CD4-positive, alpha-beta T cell treated with Interleukin-4 for 4 hours (primary cell): ENCODE data around the gene AUTS2.

Experiments used
- DNase-seq: peaks from one replicate; pipeline ENCODE4 v3.0.0-alpha.2; 2020

Gene AUTS2

DNA sequence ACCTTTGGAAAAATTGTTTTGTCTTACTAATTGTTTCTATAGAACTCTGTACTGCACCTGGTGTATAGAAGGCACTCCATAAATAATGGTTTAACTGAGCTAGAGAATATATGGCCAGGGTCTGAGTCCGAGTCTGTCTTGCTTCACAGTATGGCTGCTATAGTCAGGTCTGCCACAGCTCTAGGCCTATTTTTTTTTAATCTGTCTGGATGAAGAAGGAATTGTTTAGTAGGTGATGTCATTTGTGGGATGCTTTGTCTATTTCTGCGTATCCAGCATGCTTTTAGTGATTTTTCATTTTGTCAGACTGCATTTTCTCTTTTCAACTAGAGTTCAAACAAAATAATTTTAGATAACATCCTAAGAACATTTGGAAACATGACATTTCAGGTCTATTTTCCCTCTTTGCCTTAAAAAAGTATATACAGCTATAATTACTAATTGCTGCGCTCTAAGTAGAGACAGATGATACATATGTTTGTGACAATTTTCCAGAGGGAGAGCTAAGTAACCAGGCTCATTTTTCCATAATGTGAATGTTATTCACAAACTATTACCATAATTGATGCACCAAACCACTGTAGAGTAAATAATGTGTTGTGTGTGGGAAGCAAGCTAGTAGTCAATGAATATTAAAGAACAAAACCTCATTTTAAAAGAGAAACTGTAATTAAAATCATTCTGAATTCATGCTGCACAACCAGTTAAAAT is 361.7 kb downstream of the AUTS2 start:
- no peak for DNase-seq

DNA sequence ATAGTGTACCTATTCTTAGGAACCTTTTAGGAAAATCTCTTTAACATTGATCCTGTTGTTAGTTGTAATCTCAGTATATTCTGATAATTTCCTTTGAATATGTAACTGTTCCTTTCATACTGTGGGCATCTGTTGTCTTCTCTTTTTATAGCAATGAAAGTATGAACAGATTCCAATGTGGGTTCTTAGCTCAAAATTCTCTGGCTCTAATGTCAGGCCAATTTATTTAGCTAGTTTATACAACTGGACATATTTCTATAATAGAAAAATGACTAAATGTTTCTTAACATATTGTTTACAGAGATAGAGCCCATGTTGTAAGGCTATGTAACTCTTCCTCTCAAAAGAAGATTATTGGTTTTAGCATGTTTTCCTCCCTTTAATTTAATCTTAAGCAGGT is 363.2 kb downstream of the AUTS2 start:
- no peak for DNase-seq

DNA sequence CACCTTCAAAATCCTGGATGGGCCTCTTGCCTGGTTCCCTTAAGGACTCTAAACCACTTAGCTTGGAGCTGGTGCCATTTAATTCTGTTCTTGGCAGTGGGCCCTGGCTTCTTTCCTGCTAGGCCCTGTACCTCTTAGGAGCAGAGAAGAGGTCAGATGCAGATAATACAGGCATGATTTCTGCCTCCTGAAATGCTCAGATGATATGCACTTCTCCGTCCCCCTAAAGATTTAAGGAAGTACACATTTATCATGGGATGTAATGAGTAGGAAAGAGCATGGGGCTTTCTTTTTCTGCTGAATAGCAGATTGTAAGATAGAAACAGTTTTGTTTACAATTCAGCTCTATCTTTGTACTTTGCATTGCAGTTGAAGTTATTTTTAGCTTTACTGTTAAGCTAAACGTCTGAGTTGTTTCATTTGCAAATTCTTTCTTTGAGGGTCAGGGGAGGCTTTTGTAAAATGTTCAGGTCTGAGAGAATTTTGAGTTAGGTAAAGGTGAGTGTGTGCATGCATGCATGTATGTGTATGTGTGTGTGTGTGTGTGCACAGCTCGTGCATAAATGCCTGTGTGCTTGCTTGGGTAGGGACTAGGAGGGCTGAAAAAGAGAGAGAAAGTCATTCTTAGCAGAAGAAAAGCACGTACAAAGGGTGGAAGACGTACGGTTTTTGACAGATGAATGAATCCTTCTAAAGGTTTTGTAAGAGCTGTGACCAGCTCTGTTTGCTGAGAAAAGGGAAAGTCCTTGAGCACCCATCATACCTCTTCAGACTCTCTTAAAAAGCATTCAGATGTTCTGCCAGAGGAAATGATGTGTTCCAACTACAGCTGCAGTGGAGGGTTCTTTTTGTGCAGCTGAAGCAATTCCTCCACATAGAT is 364.2 kb downstream of the AUTS2 start:
- DNase-seq, result no peak

DNA sequence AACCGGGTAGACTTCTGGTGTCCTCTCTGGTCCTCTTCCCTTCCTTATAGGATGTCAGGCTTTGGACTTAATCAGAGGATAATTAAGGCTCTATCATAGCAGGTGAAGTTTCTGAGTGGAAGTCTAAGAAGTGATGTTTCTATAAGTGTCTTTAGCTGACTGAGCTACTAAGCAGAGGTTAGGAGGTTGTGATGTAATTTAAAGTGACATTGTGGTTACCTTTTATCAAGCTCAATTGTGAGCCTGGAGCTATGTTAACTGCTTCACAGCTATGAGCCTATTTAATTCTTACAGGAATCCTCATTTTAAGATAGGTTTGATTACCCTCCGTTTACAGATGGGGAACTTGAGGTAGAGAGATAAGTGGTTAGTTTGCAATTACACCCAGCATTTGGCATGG is 365.1 kb downstream of the AUTS2 start:
- DNase-seq, result no peak

DNA sequence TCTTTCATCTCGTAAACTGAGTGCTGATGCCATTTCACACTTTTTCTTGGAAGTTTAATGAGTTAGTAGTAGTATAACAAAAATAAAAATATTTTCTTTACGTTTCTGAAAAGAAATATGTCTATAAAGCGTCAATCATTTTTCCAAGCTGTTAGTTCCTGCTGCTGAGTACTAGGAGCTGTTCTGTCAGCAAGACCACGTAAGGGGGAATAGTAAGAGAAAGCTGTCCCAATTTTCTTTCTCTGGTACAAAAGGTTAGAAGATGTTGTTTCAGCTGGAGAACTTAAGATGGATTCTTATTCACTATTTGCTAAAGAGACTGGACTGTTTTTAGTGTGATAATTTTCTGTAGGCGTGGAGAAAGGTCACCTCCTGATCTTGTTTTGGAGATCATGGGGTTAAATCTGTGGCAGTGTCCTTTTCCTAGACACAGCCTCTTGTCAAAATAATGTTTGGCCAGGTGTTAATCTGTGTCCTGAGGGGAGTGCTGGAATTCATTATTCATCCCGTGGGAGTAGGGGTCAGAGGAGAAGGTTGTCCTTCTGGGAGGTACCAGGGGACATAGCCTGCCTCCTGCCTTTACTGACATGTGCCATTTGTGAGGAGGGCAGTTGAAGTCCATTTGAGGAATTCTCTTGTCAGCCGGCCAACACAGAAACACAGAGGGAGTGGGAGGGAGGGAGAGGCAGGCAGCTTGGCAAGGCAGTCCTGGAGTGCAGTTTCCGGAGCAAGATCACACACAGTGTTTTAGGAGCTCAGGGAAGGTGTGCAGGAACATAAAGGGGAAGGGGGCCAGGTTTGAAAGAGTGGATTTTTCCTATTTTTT is 368.7 kb downstream of the AUTS2 start:
- DNase-seq, result no peak

DNA sequence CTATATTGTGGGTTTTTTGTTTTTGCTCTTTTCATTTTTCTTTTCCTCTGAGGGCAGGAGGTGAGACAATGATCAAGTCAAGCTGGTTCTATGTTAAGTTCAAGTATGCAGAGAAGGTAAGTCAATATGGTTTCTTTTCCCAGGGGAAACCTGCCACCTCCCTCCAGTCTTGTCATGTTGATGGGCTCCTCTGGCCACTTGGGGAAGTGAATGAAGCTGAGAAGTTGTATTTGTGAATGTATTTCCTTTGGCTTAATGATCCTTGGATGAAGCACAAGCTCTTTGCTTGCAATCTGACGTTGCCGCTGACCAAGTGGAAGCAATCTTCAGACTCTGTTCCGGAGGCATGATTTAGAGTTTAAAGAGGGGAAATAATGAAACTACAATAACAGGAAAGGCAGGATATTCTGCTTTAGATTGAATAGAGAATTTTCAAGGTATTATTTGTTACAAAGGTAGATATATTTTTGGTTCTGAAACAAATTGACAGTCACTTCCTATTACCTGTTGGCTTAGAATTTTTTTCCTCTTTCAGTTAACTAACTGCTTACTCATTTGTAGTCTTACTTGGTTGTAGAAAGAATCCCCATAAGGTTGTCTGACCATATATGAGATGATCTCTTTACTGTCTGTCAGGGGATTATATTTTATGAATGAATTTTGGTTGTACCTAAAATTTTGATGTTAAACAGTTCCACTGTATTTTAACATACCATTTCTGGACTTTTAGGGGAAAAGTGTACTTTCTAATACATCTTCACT is 369.6 kb downstream of the AUTS2 start:
- DNase-seq, result no peak

DNA sequence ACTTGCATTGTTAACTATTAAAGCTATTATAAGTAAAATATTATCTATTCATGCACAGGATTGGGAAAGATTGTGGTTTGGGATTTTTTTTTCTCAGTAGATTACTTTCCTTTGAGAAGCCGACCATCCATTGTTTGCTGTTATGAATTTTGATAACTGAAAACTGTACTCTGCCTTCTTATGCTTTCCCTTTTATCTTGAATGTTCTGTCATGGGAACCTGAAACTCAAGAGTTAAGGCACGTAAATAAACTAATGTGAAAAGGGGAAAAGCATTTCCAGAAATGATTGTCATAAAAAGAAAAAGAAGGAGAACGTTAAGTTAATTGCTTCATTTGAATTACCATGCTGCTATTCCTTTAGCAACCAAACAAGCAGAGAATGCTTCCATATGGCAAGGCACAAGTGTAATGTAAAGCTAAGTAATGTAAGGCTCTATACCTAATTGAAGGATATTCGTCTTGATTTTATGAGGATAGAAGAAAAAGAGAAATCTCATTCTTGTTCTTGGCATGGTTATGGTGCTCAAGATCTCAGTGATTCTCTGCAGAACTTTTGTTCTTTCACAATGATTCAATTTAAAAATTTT is 370.8 kb downstream of the AUTS2 start:
- DNase-seq, result no peak

DNA sequence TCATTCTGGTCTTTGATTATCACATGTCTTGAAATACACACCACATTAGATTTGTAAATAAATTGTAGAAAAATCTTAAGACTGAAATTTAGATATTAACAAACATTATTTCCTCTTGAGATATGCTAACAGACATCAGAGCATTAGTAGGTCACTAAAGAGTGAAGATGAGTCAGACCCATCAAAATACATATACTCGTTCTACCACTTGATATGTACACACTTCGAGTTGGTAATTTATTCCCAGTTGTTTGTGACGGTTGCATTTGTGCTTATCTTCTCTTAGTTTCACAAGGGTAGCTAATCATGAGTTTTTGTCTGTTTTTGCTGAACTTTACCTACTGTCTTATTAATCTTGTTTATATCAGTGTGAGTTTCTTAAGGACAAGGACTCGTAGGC is 383.4 kb downstream of the AUTS2 start:
- DNase-seq, result no peak

DNA sequence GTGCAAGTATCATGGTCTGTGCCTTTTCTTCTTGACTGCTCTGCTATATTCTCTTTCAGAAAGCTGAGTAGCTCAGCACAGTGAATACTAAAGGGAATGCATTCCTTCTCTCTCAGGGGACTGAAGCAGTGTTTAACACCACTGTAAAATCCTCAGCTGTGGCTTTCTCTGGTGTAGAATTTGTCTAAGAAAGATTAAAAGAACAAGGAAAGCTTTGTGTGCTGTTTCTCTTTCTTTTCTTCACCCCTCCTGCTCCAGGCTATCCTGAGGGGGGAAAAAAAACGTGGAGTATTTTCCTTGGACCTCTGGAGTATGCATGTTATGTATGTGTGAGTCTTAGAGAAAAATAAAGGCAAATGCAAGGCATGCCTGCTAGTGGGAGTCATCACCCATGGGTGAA is 383.9 kb downstream of the AUTS2 start:
- no peak for DNase-seq

DNA sequence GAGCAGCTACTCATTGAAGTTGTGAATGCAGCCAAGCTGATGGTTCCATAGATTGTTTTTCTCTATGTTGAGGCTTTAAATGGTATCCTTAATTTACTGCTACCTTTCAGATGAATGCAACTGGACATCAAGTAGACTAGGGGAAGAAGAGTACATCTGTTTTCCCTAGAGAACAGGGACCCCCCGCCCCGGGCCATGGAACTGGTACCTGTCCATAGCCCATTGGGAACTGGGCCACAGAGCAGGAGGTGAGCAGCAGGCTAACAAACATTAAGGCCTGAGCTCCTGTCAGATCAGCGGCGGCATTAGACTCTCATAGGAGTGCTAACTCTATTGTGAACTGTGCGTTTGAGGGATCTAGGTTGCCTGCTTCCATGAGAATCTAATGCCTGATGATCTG is 391.3 kb downstream of the AUTS2 start:
- DNase-seq, result no peak

DNA sequence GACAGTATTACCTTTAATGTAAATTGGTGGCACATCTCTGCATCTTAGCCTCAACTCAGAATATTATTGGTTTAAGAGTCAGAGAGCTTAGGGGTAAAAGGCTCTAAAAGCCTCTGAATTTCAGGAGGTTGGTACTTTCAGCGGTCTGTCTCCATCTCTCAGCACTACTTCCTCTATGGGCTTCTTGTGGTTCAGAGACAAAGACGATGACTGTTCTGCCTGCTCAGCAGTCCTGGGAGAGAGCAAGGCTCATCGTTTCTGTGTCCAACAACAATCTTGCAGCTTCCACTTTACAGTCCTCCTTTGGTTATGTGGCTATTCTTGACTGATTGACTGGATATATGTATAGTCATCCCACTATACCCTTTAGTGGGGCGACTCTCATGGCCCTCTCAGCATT is 394.7 kb downstream of the AUTS2 start:
- DNase-seq, result no peak

DNA sequence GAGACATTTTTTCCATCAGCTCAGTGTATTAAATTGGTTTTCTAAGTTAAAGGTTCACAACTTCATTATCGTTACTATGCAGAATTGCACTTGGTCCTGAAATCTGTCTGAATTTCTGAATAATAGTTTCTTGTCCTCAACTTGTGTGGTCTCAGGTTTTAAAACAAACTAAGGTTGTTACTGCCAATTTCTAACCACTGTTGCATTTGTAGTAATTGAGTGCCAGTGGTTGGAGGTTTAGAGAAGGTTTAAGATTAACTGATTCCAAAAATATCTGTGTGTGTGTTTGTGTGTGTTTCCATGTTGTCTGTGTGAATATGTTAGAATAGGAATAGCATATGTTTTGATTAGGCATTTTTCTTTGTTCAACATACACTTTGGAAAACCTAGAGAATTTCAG is 395.9 kb downstream of the AUTS2 start:
- no peak for DNase-seq

DNA sequence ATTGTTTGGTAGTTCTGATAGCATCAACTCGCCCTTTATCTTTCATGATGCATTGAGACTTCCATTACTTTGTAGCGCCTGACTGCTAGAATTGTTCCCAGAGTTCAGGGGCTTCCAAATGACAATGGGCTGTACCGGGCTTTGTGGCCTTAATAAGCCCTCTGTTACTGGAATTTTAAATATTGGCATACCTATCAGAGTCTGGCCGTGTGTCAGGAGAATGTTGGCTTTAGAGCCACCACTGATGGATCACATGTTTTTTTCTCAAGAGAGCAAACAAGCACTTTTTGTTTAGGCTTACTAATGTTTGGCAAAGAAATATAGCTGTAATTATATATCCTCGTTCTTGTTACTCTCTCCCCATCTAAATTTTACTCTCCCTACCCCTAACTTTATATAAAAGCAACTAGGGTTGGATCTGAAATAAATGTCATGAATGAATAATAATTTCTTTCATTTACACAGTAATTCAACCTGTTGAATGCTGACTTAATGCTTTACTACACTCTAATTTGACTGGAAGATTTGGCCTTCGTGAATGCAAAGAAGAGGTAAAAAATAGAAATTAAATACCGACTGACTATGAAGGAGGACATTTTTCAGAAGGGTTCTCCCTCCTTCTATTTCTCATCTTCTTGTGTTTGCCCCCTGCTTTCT is 396.7 kb downstream of the AUTS2 start:
- no peak for DNase-seq

DNA sequence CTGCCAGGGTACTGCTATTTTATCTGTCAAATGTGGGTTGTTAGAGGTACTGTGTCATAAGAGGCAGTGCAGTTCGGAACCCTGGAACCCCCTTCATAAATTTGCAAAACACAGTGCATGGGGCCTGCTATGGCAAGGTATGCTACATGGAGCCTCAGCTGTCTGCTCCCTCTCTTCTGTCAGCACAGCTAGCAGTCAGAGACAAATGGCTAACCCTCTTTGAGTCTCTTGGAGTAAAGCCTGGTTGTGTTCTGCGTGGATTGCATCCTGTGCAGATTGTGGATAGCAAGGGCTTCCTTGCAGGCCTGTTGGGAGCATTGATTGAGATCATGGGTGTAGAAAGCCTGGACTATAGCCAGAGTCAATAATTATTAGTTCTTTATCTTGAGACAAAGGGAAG is 397.8 kb downstream of the AUTS2 start:
- no peak for DNase-seq

DNA sequence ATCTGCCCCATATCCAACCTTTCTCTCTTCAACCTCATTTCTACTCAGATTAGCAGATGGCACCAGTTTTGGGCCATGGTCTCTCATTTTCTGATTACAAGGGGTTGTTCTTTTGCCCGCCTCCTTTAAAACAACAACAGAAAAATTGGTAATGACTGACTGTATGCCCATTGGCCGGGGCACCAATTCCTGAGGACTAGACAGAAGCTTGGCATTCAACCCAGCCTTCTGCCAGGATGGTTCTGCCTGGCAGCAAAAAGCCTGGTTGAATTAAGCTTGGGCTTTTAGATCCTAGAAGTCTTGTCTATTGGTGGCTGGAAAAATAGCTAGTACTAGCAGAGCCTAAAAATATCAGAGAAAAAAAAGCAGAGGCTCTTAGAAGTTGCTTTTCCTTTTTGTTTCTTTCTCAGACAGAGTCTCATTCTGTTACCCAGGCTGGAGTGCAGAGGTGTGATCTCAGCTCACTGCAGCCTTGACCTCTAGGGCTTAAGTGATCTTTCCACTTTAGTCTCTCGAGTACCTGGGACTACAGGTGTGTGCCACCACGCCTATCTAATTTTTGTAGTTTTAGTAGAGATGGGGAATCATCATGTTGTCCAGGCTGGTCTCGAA is 402.6 kb downstream of the AUTS2 start:
- DNase-seq, result no peak

DNA sequence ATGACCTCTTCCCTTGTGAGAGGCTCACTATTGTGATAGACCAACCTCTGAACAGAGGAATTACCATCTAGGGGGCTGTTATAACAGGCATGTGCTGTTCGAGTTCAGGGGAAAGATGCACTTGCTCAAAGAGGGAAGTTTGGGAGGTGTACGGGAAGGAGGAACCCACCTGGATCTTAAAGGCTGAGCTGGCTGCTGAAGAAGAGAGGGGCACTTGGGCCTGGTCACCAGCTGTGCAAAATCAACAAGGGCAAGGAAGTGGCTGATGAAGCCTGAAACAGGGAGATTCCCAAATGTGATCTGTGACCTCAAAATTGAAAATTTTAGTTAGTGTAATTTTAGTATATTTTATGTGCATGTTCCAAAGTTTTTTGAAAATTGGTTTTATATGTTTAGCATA is 407.2 kb downstream of the AUTS2 start:
- no peak for DNase-seq

DNA sequence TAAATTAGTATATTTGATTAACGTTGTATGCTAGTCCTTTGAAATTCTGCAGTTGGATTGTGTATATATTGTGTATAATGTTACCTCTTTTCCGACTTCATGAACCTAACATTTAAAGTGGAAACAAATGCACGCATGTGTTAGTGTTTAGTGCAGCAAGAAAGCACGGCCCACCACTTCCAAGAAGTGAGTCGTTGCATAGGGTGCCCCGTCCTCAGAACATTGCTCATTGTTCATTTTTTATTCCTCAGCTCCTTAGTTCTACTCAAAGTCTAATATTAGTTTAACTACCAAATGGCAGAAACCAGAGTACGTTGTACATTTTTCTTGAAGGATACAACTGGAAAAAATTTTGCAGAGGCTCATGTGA is 407.6 kb downstream of the AUTS2 start:
- no peak for DNase-seq

DNA sequence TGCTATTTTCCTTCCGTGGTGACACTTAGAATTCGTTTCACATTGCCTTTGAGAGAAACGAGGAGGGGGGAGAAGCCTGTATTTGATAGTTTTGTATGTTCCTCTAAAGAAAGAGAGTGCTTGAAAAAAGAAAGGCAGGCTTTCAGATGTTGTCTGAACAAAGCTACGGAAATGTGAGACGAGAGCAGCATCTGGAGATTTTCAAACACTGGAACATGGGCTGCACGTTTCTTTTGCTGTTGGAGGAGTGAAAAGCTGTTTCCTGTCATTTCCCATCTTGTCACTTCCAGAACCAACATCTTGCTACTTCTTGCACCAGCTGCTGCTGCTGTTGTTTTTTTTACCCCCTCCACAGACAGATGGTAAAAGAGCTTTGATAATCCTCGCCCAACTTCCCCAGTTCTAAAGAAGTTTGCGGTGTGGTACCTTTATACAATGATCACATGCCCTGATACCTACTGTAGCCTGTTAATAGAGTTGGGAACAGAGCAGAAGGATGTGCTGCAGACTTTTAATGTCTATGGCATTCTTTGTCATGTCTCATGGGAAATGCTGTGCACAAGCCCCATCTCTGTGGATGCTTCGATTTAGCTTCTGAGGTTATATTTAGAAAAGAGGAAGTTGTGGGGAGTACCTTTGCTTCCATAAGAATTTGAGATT is 408.1 kb downstream of the AUTS2 start:
- no peak for DNase-seq

DNA sequence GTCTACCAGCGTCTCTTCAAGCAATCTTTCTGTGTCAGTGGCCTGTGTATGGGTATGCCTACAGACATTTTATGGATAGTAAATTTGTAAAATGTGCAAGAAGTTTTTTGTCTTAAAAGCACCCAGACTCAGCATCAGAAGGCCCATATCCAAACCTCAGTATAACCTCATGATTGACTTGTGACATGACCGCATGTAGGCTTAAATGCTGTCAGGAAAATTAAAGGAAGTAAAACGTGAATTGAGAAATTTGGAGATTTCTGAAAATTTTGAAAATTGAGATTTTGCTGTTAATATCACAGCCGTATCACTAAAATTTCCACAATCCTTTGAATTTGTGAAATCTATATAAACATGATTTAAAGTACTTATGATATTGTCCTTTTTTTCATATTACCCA is 410.2 kb downstream of the AUTS2 start:
- no peak for DNase-seq

DNA sequence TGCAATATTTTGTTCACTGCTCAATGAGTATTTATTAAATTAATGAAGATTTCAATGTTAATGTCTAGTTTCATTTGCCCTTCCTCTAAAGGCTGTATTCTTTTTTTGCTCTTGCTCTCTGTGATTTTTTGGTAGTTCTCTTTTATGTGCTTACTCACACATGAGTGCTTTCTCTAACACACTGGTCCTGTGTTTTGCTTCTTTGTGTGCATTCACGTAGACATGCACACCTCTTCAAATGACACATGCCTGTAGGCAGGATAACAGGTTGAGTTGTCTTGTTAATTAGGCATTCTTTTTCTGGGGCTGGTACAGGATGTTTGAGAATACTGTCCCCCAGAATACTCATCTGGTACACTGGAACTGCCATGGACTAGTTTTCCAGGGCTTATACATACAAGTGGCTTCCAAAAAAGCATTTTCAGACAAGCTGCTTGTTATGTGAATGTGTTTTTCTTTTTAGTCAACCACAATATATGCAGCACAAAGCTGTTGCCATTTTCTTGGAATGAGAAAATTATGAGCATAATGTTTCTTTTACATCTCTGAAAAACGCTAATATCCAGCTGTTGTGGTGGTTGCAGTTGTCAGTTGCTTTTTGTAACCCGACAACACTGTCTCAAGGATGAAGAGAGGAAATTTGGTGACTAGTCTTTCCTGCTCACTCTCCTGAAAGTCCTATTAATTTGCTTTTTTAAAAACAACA is 416.4 kb downstream of the AUTS2 start:
- no peak for DNase-seq
